HG02938 (cell line): ENCODE results near the gene RASAL2.
"Not testable (repeated sequence)": the region's sequence is repeated elsewhere in the genome, so short reads cannot be mapped to it uniquely, and the experiment has no call there.

ENCODE experiments used
- ATAC-seq: cut with Tn5 transposase; IDR thresholded peaks from one replicate; pipeline ENCODE4 v1.9.1; 2021; ENCODE audit warnings: mild to moderate bottlenecking, moderate library complexity; ENCODE audit not compliant: unreplicated experiment

RASAL2 gene

DNA sequence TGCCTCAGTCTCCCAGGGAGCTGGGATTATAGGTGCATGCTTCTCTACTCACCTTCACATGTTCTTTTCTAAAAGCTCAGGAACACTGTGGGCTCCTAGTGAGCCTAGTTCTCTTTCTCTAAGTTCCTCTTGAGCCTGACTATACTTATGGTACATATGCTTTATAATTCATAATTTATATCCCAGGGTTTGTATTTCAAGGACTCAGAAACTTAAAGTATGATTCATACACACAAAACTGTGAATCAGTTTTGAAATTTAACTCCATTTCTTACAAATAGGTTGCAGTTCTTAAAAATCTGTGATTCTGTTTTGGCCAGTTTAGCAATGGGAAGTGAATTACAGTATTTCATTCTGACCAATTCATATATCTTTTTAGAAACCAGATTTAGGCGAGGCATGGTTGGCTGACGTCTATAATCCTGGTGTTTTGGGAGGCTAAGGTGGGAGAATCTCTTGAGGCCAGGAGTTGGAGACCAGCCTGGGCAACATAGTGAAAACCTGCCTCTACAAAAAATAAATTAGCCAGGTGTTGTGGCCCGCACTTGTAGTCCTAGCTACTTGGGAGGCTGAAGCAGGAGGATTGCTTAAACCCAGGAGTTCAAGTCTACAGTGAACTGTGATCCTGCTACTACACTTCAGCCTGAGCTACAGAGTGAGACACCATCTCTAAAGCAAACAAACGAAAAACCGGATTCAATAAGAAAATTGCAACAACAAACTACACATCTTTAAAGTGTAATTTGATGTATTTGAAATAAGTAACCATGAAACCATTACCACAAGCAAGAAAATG lies 15.6 kb downstream of the RASAL2 start:
- no peak for ATAC-seq

- ATAC-seq: no peak
Measured at GRCh38 chr1:178115260-178115659, 21.4 kb downstream of the RASAL2 start.

GRCh38 chr1:178118524-178118923 lies 24.6 kb downstream of the RASAL2 start:
- ATAC-seq: no peak

DNA sequence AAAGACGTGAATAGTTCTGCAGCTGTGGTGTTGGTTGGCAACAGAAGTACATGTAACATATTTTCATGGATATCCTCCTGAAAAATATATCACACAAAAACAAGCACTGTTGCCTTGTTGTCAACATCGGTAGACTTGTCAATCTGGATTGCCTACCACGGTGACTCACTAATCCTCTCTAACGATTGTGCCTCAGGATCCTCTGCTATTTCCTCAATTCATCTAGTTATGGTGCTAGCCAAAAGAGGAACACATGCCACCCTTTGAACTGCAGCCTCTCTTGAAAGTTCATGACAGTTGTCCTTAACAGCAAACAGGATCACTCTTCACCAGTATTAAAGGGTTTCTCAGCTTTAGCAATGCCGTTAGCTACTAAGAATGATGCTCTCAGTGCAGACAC lies 25.7 kb downstream of the RASAL2 start:
- no peak for ATAC-seq

GRCh38 chr1:178120088-178120487 lies 26.2 kb downstream of the RASAL2 start:
- ATAC-seq: no peak

DNA sequence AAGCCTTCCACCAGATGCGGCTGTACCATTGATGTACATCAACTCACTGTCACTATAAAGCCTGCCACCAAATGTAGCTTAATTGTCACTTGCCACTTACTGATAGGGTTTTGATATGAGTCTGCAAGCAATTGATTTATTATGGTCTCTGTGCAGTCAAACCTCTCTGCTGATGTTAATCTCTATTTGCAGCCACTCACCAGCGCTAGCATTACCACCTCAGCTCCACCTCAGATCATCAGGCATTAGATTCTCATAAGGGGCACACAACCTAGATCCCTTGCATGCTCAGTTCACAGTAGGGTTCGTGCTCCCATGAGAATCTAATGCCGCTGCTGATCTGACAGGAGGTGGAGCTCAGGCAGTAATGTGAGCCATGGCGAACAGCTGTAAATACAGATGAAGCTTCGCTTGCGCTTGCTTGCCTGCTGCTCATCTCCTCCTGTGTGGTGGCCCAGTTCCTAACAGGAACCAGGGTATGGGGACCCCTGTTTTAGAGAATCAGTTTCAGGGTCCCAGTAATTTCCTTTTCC lies 26.7 kb downstream of the RASAL2 start:
- not testable (repeated sequence) for ATAC-seq

DNA sequence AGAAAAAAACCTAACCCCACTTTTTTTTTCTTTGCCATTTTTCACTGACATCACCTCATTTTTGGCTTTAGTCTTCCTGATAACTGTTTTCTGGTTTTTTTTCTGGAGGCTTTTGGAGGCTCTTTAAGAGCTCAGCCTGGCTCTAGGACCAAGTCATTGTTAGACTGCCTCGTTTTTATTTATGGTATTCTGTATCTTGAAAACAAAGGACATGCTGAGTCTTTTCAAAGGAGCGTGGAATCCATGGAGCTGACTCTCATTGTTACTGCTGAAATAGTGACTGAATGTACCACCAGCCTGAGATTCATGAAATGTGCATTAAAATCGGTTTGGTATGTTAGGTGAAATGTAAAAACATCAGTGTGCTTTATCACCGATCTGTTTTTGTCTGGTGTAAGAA lies 28.0 kb downstream of the RASAL2 start:
- no peak for ATAC-seq

- ATAC-seq: peak; percentile 50
Measured at GRCh38 chr1:178122283-178122682, 28.4 kb downstream of the RASAL2 start.

GRCh38 chr1:178124115-178124514 lies 30.2 kb downstream of the RASAL2 start:
- no peak for ATAC-seq

DNA sequence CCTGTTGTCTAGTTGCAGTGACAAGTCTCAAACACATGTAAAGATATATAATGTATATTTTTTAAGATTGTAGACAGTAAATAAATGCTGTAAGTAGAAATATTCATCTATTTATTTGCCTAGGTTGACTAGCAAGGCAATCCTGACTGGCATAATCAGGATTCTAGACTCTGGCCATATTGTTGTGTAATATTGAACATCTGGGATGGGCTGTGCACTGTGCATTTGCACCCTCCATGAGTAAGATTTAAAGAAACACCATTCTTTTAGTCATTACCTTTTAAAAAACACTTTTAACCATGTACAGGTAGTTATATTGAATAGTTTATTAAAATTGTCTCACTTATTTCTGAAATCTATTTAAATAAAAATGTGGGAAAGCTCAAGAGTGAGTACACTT lies 32.4 kb downstream of the RASAL2 start:
- ATAC-seq: no peak

DNA sequence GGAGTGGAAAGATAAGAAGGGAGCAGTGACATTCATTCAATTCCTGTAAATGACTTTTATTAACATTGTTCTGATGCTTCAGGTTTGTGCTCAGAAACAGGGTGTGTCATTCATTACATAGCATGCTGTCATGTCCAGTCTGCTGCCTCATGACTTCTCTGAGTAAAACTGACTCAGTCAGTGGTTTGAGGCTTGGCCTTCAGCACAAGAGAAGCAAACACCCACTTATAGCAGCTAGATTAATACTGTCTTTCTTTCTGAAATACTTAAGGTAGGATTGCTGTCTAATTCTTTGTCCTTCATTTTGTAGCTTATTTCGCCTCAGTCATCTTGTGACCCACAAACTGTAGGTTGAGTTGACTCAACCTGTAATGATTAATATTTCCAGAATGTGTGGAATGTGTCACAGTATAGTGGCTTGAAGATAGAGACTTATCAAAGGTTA lies 32.9 kb downstream of the RASAL2 start:
- no peak for ATAC-seq

- no peak for ATAC-seq
Measured at GRCh38 chr1:178127482-178128191, 33.7 kb downstream of the RASAL2 start.

- no peak for ATAC-seq
Measured at GRCh38 chr1:178133239-178133989, 39.5 kb downstream of the RASAL2 start.

GRCh38 chr1:178134061-178134460 lies 40.2 kb downstream of the RASAL2 start:
- ATAC-seq: no peak

DNA sequence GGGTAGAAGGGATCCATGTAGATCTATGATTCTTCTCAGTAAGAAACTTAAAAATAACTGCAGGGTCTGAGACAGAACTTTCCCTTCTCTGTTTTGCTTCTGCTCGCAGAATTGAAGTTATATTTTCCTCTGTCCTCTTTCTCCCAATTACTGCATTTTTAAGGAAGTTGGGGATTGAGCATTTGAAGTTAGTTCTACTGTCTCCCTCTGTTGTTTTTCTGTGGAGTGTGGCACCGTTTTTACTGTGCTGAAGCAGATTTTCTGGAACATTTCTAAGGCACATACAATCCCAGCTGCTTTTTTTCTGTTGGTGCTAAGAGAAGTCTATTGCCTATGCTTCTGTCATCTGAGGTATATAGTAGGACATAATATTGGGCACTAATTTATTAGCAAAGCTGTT lies 43.3 kb downstream of the RASAL2 start:
- ATAC-seq: no peak

- no peak for ATAC-seq
Measured at GRCh38 chr1:178142806-178143205, 48.9 kb downstream of the RASAL2 start.

DNA sequence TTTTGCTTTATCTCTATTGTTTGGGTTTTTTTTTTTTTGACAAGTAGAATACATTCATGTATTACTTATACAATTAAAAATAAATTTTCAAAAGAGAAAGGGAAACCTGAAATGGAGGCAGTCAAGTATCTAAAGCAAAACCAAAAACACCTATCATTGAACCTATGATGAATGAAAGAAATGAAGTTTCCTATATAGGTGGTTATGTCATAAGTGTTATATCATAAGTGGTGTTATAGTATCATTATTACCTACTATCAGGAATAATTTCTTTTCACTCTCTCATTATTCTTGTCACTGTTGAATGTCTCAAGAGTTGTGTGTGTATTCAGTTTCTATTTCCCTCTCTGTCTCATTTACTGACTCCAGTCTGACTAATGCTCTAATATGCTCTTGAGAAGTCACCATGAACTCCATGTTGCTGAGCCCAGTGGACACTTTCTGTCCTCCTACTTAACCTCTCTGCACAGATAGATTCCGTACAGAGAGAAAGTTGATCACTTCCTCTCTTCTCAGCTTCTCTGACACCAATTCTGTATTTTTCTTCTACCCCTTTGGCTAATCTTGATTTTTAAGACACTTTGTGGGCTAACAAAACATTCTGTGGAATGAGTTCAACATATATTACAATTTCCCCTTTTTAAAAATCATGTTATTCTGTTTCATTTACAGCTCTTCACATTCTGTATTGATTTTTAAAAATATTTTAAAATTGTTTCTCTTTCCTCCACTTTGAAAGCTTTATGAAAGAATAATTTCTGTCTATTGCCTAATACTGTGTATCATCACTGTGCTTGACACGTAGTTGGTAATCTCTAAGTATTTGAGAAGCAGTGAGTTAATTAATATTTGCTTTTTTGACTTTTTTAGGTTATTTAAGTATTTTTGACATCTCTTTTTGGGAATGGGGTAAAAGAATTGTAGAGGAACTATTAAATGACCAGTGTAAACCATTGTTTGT lies 50.1 kb downstream of the RASAL2 start:
- ATAC-seq: peak; percentile 59

GRCh38 chr1:178145605-178146004 lies 51.7 kb downstream of the RASAL2 start:
- ATAC-seq: no peak

GRCh38 chr1:178146436-178146835 lies 52.5 kb downstream of the RASAL2 start:
- ATAC-seq: no peak

GRCh38 chr1:178150610-178151009 lies 56.7 kb downstream of the RASAL2 start:
- ATAC-seq: no peak
